Smooth muscle cell (in vitro differentiated cells): ENCODE measurements around the gene DUSP16. TPM values are rescaled to one million over a fixed set of nuclear protein-coding genes. Genes with fewer than 3 reads are reported as not detected.

Experiments
- DNase-seq: peaks from one replicate; lab custom pipeline; 2025; ENCODE audit not compliant: unreplicated experiment; lab: John Stamatoyannopoulos, UW
- H2AFZ ChIP-seq: fragments of 200-600 bp; sonication (generic); 2 replicates; pipeline ENCODE4 v1.6.0; 2016; ENCODE audit warnings: antibody characterized with exemption, low read depth, mild to moderate bottlenecking
- H3F3A ChIP-seq: fragments of 200-600 bp; sonication (generic); 2 replicates; pipeline ENCODE4 v1.6.0; 2017; ENCODE audit warnings: antibody characterized with exemption, low read depth
- H3K27ac ChIP-seq: fragments of 200-600 bp; sonication (generic); 2 replicates; pipeline ENCODE4 v1.5.1; 2016; ENCODE audit warnings: low read depth, mild to moderate bottlenecking
- H3K27me3 ChIP-seq: fragments of 200-600 bp; sonication (generic); 2 replicates; pipeline ENCODE4 v1.6.1; 2016; ENCODE audit warnings: low read depth, mild to moderate bottlenecking
- H3K36me3 ChIP-seq: fragments of 200-600 bp; sonication (generic); 2 replicates; pipeline ENCODE4 v1.5.1; 2016; ENCODE audit warnings: low read depth
- H3K4me1 ChIP-seq: fragments of 200-600 bp; sonication (generic); 2 replicates; pipeline ENCODE4 v1.5.1; 2016; ENCODE audit warnings: low read depth
- H3K4me2 ChIP-seq: fragments of 200-600 bp; sonication (generic); 2 replicates; pipeline ENCODE4 v1.6.0; 2016; ENCODE audit warnings: mild to moderate bottlenecking
- H3K4me3 ChIP-seq: fragments of 200-600 bp; sonication (generic); 2 replicates; pipeline ENCODE4 v1.5.1; 2016; ENCODE audit warnings: mild to moderate bottlenecking
- H3K79me2 ChIP-seq: fragments of 200-600 bp; sonication (generic); 2 replicates; pipeline ENCODE4 v1.6.0; 2016; ENCODE audit warnings: low read depth, mild to moderate bottlenecking
- H3K9ac ChIP-seq: fragments of 200-600 bp; sonication (generic); 2 replicates; pipeline ENCODE4 v1.6.0; 2016; ENCODE audit warnings: low read depth
- H3K9me3 ChIP-seq: fragments of 200-600 bp; sonication (generic); replicated peaks from 2 replicates; pipeline ENCODE4 v1.5.1; 2016; ENCODE audit warnings: low read depth
- H4K20me1 ChIP-seq: fragments of 200-600 bp; sonication (generic); 2 replicates; pipeline ENCODE4 v1.6.0; 2016; ENCODE audit warnings: low read depth
- WGBS: methylation state at CpG from one replicate; pipeline ENCODE4 v1.1.7; 2016; ENCODE audit warnings: low lambda C conversion rate; 5-methylcytosine and 5-hydroxymethylcytosine counted together
- polyA plus RNA-seq: library from polyadenylated mRNA; unstranded; fragments of >200 nt; fragmentation: Nextera tagmentation; extraction: Ambion mirVana; gene quantifications from 2 replicates; pipeline ENCODE4 v1.2.1, GENCODE V29; 2016
- total RNA-seq: library from RNA; depleted of rRNA; stranded (reverse); fragments of >200 nt; gene quantifications from 2 replicates; pipeline ENCODE4 v1.2.3, GENCODE V29; 2014
- TF ChIP-seq, protein P1 (sequence below): fragments of 200-600 bp; sonication (generic); IDR thresholded peaks from 2 replicates; pipeline ENCODE4 v1.5.1; 2017; ENCODE audit warnings: borderline replicate concordance, mild to moderate bottlenecking, antibody characterized with exemption; ENCODE audit not compliant: insufficient read depth, poor library complexity, severe bottlenecking

The DUSP16 gene
- total and polyA plus RNA-seq, 2 experiments from 2014 or later: 1.2 to 10.8 TPM

GRCh38 chr12:12476857-12477531, 85.7 kb downstream of the DUSP16 start:
- H3K36me3 ChIP-seq: peaks cover 4% of the 10 kb centered on the region
- TF ChIP-seq, protein P1, sequence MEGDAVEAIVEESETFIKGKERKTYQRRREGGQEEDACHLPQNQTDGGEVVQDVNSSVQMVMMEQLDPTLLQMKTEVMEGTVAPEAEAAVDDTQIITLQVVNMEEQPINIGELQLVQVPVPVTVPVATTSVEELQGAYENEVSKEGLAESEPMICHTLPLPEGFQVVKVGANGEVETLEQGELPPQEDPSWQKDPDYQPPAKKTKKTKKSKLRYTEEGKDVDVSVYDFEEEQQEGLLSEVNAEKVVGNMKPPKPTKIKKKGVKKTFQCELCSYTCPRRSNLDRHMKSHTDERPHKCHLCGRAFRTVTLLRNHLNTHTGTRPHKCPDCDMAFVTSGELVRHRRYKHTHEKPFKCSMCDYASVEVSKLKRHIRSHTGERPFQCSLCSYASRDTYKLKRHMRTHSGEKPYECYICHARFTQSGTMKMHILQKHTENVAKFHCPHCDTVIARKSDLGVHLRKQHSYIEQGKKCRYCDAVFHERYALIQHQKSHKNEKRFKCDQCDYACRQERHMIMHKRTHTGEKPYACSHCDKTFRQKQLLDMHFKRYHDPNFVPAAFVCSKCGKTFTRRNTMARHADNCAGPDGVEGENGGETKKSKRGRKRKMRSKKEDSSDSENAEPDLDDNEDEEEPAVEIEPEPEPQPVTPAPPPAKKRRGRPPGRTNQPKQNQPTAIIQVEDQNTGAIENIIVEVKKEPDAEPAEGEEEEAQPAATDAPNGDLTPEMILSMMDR: no peak
- H3K4me3 ChIP-seq: no peak overlapping the region
- H3K4me1 ChIP-seq: no peaks in the 10 kb centered on the region
- no peak overlapping the region for H2AFZ ChIP-seq
- no peaks in the 10 kb centered on the region for H3F3A ChIP-seq
- H3K9ac ChIP-seq: no peak overlapping the region
- 96% methylated on average over 21 of the region's 21 CpGs for WGBS
- H3K9me3 ChIP-seq: no peaks in the 10 kb centered on the region
- no peak overlapping the region for H3K27ac ChIP-seq
- H4K20me1 ChIP-seq: no peaks in the 10 kb centered on the region
- no peak overlapping the region for H3K4me2 ChIP-seq
- H3K79me2 ChIP-seq: no peaks in the 10 kb centered on the region
- H3K27me3 ChIP-seq: no peaks in the 10 kb centered on the region
- no peak for DNase-seq

DNA sequence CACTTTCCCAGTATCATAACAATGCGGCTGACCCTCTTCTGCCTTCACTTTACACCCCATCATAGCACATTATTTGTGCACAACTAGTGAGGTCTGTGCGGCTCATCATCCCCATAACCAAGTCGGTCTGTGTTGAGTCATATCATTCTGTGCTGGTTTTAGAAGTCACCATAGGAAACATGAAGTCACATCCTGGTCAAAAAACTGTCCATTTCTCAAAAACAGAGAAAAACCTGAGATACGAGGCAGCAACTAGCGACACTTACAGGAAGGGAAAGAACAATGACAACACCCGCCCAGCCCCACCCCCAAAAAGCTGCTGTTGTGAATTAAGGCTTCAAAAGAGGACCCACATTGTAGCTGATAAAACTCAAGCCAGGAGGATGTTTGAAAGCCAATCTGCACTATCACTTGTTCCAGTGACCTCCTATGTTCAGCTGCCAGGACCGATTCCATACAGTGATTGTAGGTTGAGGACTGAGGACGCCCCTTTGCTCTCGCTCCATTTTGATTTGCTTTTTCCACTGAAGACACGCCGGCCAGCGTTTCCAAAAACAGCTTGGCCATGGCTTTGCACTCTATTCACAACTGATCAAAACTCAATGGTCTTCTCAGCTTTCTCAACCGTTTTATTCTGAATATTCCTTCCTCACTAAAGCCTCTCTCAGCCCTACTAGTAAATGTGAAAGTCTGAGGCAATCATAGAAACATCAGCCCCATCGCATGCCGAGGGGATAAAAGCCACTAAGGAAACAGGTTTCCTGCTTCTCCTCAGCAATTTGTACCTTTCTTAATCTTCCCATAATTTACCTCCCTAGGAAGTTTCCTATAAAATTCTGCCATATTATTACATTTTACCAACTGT, 87.5 kb downstream of the DUSP16 start:
- no peaks in the 10 kb centered on the region for H3K9me3 ChIP-seq
- H3K36me3 ChIP-seq: peaks cover 4% of the 10 kb centered on the region
- no peak overlapping the region for H3K9ac ChIP-seq
- H3F3A ChIP-seq: no peaks in the 10 kb centered on the region
- H4K20me1 ChIP-seq: no peaks in the 10 kb centered on the region
- DNase-seq: no peak
- no peak overlapping the region for H2AFZ ChIP-seq
- no peak overlapping the region for H3K4me3 ChIP-seq
- no peaks in the 10 kb centered on the region for H3K4me1 ChIP-seq
- no peaks in the 10 kb centered on the region for H3K27me3 ChIP-seq
- TF ChIP-seq, protein P1: no peak
- 92% methylated on average over 15 of the region's 15 CpGs for WGBS
- no peak overlapping the region for H3K27ac ChIP-seq
- no peak overlapping the region for H3K4me2 ChIP-seq
- H3K79me2 ChIP-seq: no peaks in the 10 kb centered on the region

DNA sequence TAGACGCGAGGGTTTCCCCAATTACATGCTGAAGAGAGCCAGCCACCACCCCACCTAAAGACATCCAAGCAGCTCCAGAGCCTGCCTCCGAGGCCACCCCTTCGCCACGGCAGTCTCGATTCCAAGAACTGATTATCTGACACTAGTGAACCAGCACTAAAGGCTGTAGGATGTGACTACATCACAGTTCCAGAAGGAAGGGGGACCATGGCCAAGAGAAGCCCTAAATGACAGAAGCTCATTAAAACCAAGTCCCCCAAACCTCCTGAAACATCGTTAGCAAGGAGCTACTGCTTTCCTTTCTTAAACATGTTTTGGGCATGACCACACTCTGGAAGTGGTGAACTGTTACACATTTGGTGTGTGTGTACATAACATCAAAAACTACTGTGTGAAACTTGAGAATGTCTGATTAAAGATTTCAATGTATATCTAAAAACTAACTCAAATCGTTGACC, 88.2 kb downstream of the DUSP16 start:
- Histone ChIP-seq H3K27me3 (no peaks in the 10 kb centered on the region), H3K9ac (no peak overlapping the region), H2AFZ (no peak overlapping the region), H3K9me3 (no peaks in the 10 kb centered on the region), H3K27ac (no peak overlapping the region), H3K4me1 (no peaks in the 10 kb centered on the region), H4K20me1 (no peaks in the 10 kb centered on the region), H3K36me3 (peaks cover 4% of the 10 kb centered on the region), H3K4me3 (no peak overlapping the region), H3K4me2 (no peak overlapping the region), H3K79me2 (no peaks in the 10 kb centered on the region), H3F3A (no peaks in the 10 kb centered on the region)
- 93% methylated on average over 8 of the region's 8 CpGs for WGBS
- TF ChIP-seq, protein P1: no peak
- DNase-seq: no peak
